ENCODE data around the gene MAPK1.
"Not testable (repeated sequence)": the region's sequence is repeated elsewhere in the genome, so short reads cannot be mapped to it uniquely, and the experiment has no call there.

Gene MAPK1

DNA sequence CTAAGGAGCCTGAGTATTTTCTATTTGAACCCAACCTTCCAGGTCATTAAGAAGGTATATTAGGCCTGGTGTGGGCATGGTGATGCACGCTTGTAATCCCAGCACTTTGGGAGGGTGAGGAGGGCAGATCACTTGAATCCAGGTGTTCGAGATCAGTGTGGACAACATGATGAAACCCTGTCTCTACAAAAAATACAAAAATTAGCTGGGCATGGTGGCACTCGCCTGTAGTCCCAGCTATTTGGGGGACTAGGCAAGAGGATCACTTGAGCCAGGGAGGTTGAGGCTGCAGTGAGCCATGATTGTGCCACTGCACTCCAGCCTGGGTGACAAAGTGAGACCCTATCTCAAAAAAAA is 50.0 kb downstream of the MAPK1 start:
- DNase-seq: not testable (repeated sequence)

DNA sequence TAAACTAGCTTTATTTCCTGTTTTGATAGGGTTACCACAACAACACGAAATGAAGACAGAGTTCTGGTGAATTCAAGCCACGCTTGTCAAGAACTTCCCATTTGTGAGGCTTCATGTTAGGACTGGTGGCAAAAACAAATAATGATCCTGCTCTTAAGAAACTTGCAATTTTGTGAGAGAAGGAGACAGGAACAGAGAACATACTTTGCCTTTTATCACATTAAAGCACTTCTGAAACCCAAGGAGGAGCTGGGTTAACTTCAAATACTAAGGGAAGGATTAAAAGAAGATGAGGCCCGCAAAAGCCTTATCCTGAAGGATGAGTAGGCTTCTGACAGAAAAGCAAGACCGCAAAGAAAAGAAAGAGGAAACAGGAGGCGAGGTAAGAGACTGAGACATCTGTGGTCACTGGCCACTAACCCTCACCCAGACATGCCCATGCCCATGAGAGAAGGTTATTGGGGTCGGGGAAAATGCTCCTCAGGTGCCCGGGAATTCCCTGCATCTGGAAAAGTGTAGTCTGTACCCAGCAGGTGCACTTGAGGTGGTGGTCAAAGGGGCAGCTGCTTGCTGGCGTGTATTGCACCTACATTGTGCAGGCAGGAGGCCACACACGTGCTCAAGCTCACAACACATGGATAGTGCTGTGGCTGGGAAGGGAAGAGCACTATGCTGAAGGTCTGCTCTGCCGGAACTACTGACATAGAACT is 50.5 kb downstream of the MAPK1 start:
- DNase-seq: no peak

DNA sequence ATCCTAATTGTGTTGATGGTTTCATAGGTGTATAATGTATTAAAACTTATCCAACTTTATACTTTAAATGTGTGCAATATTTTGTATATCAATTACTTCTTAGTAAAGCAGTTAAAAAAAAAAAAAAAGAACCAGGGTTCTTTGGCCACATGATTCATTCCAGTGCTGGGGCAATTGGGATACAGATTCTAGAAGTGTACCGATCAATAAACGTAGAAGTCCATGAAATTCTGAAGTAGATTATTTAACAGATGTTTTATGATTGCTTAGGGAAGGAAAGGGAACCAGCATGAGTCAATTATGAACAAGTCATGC is 51.0 kb downstream of the MAPK1 start:
- DNase-seq: no peak

DNA sequence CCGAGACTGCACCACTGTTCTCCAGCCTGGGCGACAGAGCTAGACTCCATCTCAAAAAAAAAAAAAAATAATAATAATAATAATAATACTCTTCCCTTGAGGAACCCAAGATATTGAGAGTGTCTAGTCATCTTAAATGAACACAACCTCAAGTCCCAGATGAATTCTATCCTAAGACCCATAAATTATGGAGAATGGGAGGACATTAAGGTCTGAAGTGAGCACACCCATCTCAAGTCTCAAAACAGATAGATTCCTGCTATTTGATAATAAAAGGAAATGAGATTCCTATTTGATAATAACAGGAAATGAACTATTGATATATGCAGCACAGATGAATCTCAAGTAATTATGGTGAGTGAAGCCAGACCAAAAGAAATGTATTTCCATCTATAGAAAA is 51.5 kb downstream of the MAPK1 start:
- DNase-seq: no peak

DNA sequence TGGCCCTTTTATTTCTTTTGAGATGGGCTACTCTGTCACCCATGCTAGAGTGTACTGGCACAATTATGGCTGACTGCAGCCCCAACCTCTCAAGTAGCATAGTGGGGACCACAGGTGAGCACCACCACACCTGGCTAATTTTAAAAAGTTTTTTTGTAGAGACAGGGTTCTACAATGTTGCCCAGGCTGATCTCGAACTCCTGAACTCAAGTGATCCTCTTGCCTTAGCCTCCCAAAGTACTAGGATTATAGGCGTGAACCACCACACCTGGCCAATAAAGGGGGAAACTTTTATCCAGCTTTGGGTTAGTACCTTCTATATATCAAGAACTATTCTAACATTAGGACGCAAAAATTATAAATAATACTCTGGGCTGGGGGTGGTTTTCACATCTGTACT is 52.1 kb downstream of the MAPK1 start:
- no peak for DNase-seq

DNA sequence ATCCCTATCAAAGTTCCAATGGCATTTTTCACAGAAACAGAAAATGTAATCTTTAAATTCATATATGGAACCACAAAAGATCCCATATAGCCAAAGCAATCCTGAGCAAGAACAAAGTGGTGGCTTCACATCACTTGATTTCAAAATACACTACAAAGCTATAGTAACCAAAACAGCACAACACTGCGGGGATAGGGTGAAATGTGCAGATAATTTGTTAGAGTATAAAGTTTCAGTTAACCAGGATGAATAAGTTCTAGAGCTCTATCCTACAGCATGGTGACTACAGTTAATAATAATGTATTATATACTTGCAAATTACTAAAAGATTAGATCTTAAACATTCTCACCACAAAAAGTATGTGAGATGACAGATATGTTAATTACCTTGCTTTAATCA is 55.5 kb downstream of the MAPK1 start:
- no peak for DNase-seq

DNA sequence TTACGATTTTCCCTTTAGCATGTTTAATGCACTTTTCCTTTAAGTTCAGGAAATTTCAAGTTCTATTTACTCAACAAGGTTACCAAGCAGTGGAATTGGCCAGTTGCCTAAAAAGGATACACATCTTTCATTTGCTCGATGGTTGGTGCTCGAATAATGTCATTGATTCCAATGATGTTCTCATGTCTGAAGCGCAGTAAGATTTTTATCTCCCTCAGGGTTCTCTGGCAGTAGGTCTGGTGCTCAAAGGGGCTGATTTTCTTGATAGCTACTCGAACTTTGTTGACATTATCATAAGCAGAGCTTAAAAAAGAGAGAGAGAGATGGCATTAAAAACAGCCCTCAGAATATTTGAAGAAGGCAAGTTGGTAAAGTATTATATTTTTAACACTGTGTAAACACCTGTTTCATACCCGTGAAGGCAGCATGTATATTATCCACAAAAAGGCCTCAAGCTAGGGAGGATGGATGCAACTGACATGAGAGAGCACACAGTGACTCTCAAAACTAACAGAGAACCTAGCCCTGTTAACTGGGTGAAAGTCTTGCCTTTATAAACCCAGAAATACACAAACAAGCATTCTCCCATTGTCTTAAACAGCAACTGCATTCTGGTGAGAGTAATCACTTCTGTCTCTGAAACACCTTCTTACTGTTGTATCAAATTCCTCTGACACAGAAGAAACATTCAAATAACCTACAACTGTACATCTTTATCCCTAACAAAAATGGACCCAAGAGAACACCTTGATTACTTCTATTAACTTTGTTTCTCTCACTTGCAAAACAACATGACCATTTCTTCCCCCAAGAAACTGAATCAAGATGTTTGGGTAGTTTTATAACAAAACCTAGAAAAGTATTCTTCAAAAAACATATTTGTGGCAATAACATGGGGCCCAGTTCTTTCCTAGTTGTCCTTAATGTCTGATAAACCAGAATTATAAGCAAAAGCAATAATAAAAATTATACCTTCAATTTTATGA is 59.6 kb downstream of the MAPK1 start:
- DNase-seq: no peak

DNA sequence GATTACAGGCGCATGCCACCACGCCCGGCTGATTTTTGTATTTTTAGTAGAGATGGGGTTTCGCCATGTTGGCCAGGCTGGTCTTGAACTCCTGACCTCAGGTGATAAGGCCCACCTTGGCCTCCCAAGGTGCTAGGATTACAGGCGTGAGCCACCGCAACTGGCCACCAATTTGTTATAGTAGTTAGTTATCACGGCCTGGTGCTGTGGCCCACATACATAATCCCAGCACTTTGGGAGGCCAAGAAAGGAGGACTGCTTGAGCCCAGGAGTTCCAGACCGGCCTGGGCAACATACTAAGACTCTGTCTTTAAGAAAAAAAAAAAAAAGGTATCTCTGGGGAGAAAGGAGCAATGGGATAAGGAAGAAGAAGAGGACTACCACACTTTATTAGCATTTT is 62.1 kb downstream of the MAPK1 start:
- DNase-seq: not testable (repeated sequence)

DNA sequence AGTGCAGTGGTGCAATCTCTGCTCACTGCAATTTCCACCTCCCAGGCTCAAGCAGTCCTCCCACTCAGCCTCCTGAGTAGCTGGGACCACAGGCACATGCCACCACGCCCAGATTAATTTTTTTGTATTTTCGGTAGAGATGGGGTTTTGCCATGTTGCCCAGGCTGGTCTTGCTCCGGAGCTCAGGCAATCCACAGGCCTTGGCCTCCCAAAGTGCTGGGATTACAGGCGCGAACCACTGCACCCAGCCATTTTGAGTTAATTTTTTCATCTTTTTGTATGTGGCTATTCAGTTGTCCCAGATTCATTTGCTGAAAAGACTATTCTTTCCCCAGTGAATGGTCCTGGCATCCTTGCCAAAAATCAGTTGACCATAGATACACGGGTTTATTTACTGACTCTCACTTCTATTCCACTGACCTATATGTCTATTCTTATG is 63.6 kb downstream of the MAPK1 start:
- DNase-seq: no peak

DNA sequence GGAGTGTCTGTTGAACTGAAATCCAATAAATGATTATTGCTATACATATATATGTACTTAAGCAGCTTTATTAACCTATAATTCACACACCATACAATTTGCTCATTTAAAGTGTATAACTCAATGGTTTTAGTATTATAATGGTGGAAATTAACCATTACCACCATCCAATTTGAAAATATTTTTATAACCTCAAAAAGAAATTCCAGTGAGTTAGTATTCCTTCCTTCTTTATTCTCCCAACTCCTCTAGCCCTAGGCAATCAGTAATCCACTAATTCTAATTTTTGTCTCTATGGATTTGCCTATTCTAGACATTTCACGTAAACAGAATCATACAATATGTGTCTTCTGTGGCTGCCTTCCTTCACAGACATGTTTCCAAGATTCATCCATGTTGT is 64.8 kb downstream of the MAPK1 start:
- DNase-seq: no peak

DNA sequence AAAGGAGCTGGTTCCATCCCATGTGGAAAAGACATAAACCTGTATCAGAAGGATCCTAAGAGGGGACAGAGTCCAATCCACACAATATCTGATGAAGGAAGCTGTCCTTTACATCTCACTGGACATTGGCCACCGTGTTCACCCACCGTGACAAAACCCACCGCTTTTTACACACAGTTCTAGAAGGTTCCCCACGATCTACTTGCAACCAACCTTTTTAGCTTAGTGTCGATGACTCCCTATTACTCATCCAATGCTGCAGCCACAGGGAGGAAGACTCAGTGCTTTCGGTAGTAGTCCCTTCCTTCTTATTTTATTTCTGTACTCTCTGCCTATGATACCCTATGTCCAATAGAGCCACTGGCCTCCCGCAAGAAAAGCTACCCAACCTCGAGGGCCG is 65.4 kb downstream of the MAPK1 start:
- DNase-seq: no peak

DNA sequence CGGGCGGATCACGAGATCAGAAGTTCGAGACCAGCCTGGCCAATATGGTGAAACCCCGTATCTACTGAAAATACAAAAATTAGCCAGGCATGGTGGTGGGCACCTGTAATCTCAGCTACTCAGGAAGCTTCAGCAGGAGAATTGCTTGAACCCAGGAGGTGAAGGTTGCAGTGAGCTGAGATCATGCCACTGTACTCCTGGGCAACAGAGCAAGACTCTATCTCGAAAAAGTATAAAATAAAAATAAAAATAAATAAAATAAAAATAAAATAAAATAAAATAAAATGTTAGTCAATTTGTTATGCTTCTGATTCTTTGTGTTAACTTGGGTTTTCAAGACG is 66.2 kb downstream of the MAPK1 start:
- not testable (repeated sequence) for DNase-seq

DNA sequence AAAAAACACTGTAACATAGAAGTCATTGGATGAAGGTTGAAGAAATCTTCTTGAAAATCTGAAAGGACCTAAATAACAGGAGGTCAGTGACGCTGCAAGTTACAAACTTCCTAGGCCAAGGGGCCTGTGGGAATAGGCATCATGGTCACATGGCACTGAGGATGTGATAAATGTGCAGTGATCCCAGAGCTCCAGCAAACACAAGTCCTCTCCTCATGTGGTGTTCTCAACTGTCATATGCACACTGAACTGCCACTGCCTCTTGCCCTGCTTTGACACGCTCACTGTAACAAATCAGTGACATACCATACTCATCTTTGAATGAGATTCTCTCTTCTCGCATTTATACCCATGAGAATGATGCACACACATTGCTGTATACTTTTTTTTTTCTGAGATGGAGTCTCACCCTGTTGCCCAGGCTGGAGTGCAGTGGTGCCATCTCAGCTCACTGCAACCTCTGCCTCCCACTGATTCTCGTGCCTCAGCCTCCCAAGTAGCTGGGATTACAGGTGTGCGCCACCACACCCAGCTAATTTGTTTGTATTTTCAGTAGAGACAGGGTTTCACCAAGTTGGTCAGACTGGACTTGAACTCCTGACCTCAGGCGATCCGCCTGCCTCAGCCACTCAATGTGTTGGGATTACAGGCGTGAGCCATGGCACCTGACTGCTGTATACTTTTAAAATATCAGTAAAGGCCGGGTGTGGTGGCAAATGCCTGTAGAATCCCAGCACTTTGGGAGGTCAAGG is 66.7 kb downstream of the MAPK1 start:
- DNase-seq: no peak

DNA sequence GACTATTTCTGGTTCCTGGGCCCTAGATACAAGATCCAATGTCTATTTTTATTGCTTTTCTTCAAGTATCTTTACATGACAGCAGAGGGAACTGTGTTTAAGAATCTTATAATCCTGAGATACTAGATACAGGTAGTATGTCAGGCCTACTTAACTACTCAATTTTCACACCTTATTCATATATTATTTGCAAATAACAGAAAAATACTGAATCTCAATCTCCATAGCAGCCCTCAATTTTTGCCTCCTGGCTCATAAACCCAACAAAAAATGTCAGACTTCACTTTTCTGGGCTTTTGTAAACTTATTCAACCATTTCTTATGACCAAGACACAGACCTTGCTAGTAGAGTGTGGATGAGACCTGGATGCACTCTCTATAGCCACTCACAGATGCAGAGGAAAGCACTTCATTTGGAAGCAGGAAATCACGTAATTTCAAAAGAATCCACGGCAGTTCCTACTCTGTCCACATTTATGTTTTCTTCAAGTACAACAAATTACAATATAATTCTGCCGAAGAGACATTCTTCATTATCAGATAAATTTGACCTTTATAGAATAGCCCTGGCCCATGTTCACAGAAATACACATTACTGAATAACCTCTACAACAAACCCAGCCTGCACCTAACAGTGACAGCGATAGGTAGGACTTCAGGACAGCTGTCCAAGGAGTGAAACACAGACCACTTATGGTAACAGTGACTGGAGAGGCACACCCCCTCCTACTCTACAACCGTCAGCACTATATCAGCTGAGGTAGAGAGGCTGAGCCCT is 69.8 kb downstream of the MAPK1 start:
- no peak for DNase-seq

DNA sequence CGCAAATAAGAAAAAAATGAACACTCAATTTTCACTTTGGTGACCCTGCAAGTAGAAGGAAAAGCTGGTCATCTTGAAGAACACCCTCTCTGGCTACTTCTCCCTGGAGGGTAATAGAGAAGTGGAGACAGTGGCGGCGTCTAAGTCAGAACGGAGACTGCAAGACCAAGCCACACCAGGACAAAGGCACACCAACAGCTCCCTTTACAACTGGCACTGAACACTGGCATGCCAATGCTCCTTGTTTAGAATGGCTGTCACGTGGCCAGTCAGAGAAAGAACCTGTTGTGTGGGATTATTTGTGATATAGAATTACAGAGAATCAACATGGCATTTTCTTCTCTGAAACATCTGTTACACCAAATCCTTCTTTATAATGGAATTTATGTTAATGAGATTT is 70.6 kb downstream of the MAPK1 start:
- no peak for DNase-seq

DNA sequence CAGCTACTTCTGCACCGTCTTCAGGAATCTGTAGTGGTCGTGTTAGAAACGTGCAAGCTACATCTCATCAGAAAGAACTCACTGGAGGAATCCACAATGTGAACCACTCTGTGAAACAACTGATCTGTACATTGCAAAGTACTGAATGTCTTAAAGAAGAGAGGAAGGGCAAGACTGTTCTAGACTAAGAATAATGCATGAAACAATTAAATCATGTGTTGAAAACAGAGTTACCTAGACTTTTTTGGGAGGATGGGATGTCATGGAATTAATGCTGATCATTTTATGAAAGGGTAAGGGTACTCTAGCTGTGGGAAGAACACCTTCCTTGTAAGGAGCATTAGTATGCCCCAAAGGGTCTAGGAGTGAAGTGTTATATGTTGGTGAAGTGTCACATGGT is 71.2 kb downstream of the MAPK1 start:
- no peak for DNase-seq

DNA sequence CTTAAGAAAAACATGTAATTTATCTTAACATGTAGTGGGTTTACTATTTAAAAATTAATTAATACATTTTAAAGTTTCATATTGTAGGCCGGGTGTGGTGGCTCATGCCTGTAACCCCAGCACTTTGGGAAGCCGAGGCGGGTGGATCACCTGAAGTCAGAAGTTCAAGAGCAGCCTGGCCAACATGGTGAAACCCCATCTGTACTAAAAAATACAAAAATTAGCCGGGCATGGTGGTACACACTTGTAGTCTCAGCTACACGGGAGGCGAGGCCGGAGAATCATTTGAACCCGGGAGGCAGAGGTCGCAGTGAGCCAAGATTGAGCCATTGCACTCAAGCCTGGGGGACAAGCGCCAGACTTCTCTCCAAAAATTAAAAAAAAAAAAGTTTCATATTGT is 73.7 kb downstream of the MAPK1 start:
- DNase-seq: not testable (repeated sequence)

DNA sequence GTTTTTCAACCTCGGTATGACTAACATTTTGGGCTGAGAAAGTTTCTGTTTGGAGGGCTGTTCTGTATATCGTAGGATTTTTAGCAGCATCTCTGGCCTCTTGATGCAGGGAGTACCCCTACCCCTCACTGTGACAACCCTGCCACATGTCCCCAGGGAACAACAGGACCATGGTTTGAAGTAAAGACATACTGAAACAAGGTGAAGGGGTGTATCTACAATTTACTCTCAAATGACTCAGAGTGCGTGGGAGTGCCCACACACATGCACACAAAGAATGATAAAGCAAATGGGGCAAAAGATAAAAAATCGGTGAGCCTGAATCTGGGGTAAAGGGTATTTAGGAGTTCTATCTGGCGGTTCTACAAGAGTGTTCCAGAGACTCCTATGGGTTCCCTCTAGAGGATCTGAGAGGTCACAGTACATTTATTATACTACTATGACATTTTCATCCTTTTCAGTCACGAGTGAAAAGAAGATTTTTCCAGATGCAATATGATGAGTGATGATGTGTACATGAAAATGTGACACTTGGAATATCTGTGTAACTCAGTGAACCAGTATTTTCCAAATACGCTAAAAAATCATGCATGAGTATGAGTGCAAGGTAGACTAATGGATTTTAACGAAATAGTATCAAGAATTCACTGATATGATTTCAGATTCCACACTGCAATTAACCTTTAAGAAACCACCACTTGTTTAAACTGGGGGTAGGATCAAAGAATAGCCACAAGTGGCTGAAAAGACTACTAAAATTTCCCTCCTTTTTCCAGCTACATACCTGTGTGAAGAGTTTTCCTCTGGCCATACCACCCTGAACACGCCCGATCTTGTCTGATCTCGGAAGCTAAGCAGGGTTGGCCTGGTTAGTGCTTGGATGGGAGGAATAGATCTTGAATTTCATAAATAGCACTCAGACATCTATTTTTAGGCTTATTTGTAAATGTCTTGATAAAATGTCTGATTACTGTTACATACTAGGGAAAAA is 75.5 kb downstream of the MAPK1 start:
- no peak for DNase-seq

DNA sequence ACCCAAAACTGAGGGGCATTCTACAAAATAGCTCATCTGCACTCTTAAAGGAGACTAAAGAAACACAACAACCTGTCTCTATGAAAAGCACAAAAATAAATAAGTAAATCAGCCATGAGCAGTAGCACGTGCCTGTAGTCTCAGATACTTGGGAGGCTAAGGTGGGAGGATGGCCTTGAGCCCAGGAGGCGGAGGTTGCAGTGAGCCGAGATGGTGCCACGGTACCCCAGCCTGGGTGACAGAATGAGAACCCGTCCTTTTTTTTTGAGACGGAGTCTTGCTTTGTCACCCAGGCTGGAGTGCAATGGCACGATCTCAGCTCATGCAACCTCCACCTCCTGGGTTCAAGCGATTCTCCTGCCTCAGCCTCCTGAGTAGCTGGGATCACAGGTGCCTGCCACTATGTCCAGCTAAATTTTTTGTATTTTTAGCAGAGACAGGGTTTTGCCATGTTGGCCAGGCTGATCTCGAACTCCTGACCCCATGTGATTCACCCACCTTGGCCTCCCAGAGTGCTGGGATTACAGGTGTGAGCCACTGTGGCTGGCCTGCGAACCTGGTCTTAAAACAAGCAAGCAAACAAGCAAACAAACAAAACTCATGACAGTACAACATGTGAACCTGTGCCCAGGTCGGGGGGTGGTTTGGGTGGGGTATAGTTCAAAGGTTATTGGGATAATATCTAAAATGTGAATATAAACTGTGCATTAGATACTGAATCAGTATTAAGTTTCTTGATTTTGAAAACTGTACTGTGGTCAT is 76.4 kb downstream of the MAPK1 start:
- not testable (repeated sequence) for DNase-seq

DNA sequence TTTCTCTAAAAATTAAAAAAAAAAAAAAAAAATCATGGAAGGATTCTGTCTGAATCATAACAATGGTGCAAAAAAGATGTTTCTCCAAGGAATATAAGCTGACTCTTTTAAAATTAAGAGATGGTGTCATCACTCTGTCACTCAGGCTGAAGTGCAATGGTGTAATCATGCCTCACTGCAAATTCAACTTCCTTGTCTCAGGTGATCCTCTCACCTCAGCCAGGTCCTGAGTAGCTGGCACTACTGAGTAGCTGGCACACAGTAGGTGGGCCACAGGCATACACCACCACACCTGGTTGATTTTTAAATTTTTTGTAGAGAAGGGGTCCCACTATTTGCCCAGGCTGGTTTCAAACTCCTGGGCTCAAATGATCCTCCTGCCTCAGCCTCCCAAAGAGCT is 77.1 kb downstream of the MAPK1 start:
- DNase-seq: no peak

DNA sequence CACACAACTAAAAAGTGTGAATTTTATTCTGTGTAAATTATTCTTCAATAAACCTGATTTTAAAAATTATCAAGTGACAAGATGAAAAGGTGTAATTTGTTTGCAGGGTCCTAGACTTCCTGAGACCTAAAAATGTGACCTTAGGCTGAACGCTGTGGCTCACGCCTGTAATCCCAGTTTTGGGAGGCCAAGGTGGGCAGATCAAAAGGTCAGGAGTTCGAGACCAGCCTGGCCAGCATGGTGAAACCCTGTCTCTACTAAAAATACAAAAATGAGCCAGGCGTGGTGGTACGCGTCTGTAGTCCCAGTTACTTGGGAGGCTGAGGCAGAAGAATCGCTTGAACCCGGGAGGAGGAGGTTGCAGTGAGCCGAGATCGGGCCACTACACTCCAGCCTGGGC is 79.9 kb downstream of the MAPK1 start:
- not testable (repeated sequence) for DNase-seq
